Kidney (tissue), 14 donors: ENCODE measurements around the gene MARF1. TPM values are rescaled to one million over a fixed set of nuclear protein-coding genes. Genes with fewer than 3 reads are reported as not detected.
A peak's percentile ranks its signal among the peaks of the same experiment; 100 is the strongest.
"Not testable (repeated sequence)": the region's sequence is repeated elsewhere in the genome, so short reads cannot be mapped to it uniquely, and the experiment has no call there.

Experiments used
- DNase-seq, 5 donors: peaks; one replicate each; pipeline ENCODE4 v3.0.0-alpha.2; 2013 to 2020
- FAIRE-seq: peaks from 2 replicates; lab custom pipeline; 2012; peaks lifted over from hg19 to GRCh38; lab: Jason Lieb, UNC
- H3K27ac ChIP-seq, 2 donors: one replicate each; pipeline ENCODE4 v1.7.0; 2013; ENCODE audit warnings: low read depth in 2 of 2, low read length in 2 of 2, inconsistent platforms in 1 of 2
- H3K27me3 ChIP-seq: one replicate; pipeline ENCODE4 v1.7.1; 2013; ENCODE audit warnings: low read length, inconsistent platforms; ENCODE audit not compliant: control insufficient read depth, insufficient read depth
- H3K36me3 ChIP-seq, 3 donors: one replicate each; pipeline versions ENCODE4 v1.7.0 to v1.7.1; 2013; ENCODE audit warnings: low read length in 3 of 3, control low read depth in 1 of 3, inconsistent platforms in 1 of 3; ENCODE audit not compliant: insufficient read depth in 3 of 3, control insufficient read depth in 2 of 3
- H3K4me1 ChIP-seq, 3 donors: one replicate each; pipeline versions ENCODE4 v1.7.0 to v1.7.1; 2013; ENCODE audit warnings: low read length in 3 of 3, inconsistent platforms in 1 of 3, low read depth in 1 of 3; ENCODE audit not compliant: control insufficient read depth in 2 of 3, insufficient read depth in 2 of 3
- H3K4me3 ChIP-seq, 3 donors: one replicate each; pipeline versions ENCODE4 v1.7.0 to v1.8.1; 2013; ENCODE audit warnings: low read length in 3 of 3, control low read depth in 1 of 3, inconsistent platforms in 1 of 3
- H3K9ac ChIP-seq, 3 donors: one replicate each; pipeline versions ENCODE4 v1.7.0 to v1.7.1; 2013; ENCODE audit warnings: low read length in 3 of 3, control low read depth in 1 of 3, inconsistent platforms in 1 of 3
- H3K9me3 ChIP-seq, 3 donors: one replicate each; pipeline versions ENCODE4 v1.7.0 to v1.7.1; 2013; ENCODE audit warnings: low read length in 3 of 3, control low read depth in 1 of 3, inconsistent platforms in 1 of 3; ENCODE audit not compliant: control insufficient read depth in 2 of 3, insufficient read depth in 1 of 3
- CTCF ChIP-seq: IDR thresholded peaks from 3 replicates; pipeline ENCODE4 v1.5.1; 2012; ENCODE audit warnings: mild to moderate bottlenecking, moderate library complexity, borderline replicate concordance; ENCODE audit not compliant: insufficient read depth; ENCODE audit errors: extremely low read depth
- intact Hi-C: fragments of 100-400 bp; cut with DNase I; formaldehyde crosslinking; loops from one replicate; pipeline ENCODE4 v1.11.1; 2022
- polyA plus RNA-seq: library from polyadenylated mRNA; stranded (reverse); fragments of 350-450 nt; fragmentation: Illumina TruSeq; extraction: RNeasy Lipid Tissue Mini Kit (QIAGEN cat#74804); gene quantifications from one replicate; pipeline ENCODE4 v1.2.3, GENCODE V29; 2014; ENCODE audit warnings: low read depth, low replicate concordance; ENCODE audit not compliant: insufficient read depth
- total RNA-seq: library from RNA; stranded (reverse); fragmentation: NEBNext Ultra II Directional; extraction: Animal tissue kit (Norgen Biotek cat#: 25700); gene quantifications from one replicate; pipeline ENCODE4 v1.2.1, GENCODE V29; 2021
- donor health status: control.
- donor health status: control.
- donor health status: control.
- donor health status: control.
- donor health status: control.
- donor health status: DM: yes; HTN: yes; CAD: no.
- donor health status: Normal renal cell carcinoma (clear cell type).

MARF1 gene
- total and polyA plus RNA-seq, 2 donors from 2014 or later: 17.5 to 80.7 TPM

- intact Hi-C loops: no loop called here
- Histone ChIP-seq H3K36me3 (no peaks in the 10 kb centered on the region), H3K4me1 (peaks cover 0 to 3% (median 0%) of the 10 kb centered on the region in 3 donors), H3K27me3 (no peaks in the 10 kb centered on the region), H3K27ac (peak overlapping the region; percentile 32 to 78), H3K4me3 (peak overlapping the region; percentile 78 to 87 (median 80)), H3K9me3 (no peaks in the 10 kb centered on the region), H3K9ac (peak overlapping the region; percentile 58 to 94 (median 72))
- DNase-seq: peak; percentile 18 to 75 (median 56)
- TF ChIP-seq CTCF: no peak
- no peak for FAIRE-seq
Observed at GRCh38 chr16:15650698-15651171, 7.8 kb upstream of the MARF1 start.

DNA sequence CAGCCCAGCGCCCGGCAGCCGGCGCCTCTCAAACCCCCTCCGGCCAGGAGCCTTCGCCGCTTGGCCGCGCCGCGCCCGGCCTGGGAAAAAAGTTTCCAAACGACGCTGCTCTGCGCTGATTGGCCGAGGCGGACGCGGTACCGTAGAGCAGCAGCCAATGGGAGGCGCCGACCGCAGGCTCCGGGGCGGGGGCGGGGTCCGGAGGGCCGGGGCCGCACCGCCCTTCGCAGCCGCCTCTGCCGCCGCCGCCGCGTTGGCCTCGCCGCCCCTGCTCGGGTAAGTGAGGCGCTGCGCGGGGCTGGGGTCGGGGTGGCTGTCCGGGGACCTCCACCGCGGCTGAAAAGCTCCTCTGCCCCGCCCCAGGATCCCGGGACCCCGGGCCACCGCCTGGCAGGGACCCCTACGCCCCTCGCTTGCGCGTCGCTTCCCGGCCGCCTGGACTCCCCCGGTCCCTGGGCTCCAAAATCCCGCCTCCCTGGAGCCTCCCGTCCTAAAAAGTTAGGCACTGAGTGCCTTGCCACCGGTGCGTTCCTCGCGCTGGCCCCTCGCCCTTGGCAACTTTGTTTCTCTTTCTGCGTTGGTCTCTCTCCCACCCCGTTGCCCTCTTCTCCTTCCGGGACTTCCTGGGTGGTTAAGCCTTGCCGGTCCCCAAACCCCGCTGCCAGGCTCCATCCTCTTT is 7.2 kb upstream of the MARF1 start, which contains the start of gene NDE1:
Gene NDE1 (plus strand): TSS at position 227 of the 679 bp plus-strand sequence. CDS start 14,534 bp downstream, outside the sequence.
- Histone ChIP-seq H3K9me3 (no peaks in the 10 kb centered on the region), H3K27ac (peak within 1 kb of the TSS; percentile 32 to 78), H3K4me1 (peaks cover 0 to 3% (median 0%) of the 10 kb centered on the region in 3 donors), H3K27me3 (no peaks in the 10 kb centered on the region), H3K36me3 (no peaks in the 10 kb centered on the region), H3K9ac (peak within 1 kb of the TSS; percentile 58 to 94 (median 72)), H3K4me3 (peak within 1 kb of the TSS; percentile 78 to 87 (median 80))
- FAIRE-seq (no peak), DNase-seq (peak; percentile 93 to 97 (median 96))
- intact Hi-C loops: no loop called here
- no peak for TF ChIP-seq CTCF

DNA sequence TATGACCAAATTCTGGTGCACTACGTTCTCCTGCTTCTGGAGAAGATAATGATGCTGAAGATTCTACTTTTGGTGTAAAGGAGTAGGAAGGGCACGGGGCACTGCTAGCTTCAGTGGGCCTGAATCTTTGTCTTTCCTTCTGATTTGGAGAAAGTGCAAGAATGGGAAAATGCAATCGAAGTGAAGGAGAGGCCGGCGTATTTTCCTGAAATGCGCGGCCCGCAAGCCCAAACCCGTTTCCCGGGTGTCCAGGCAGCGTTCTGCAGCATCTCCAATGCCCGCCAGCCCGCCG is 6.7 kb upstream of the MARF1 start:
- peaks cover 0 to 3% (median 0%) of the 10 kb centered on the region in 3 donors for H3K4me1 ChIP-seq
- H3K9ac ChIP-seq: peak overlapping the region in 1 of 3 donors; percentile 12
- FAIRE-seq (no peak), DNase-seq (no peak)
- intact Hi-C loops: no loop called here
- peak overlapping the region in 1 of 2 donors; percentile 47 for H3K27ac ChIP-seq
- TF ChIP-seq CTCF: no peak
- no peaks in the 10 kb centered on the region for H3K27me3 ChIP-seq
- H3K4me3 ChIP-seq: peak overlapping the region; percentile 31 to 87 (median 64)
- no peaks in the 10 kb centered on the region for H3K9me3 ChIP-seq
- no peaks in the 10 kb centered on the region for H3K36me3 ChIP-seq

GRCh38 chr16:15649311-15649710 is 6.4 kb upstream of the MARF1 start:
- Histone ChIP-seq H3K4me3 (peak overlapping the region; percentile 31 to 87 (median 64)), H3K27ac (peak overlapping the region in 1 of 2 donors; percentile 47), H3K9ac (peak overlapping the region in 1 of 3 donors; percentile 12)
- H3K4me1 ChIP-seq, H3K9me3 ChIP-seq, FAIRE-seq, H3K27me3 ChIP-seq, DNase-seq, H3K36me3 ChIP-seq, intact Hi-C loops: not testable (repeated sequence)
